ENCODE data around the gene SNX15.

DNA sequence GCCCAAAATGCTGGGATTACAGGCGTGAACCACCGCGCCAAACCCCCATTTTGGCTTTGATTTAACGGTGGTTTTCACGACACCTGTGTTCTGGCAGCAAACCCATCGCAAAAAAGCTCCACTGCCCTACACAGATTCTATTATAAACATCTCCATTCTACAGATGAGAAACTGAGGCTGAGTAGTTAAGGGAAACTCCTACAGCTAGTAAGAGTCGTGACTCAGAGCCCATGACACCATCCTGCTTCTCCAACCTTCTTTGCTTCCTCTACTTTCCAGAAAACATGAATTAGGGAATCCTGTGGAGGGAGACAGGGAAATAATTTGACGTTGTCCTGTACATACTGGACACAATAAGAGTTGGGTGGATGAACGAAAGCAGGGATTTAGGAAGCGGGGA, 429 bp upstream of the SNX15 start:
- TF ChIP-seq, protein P1, sequence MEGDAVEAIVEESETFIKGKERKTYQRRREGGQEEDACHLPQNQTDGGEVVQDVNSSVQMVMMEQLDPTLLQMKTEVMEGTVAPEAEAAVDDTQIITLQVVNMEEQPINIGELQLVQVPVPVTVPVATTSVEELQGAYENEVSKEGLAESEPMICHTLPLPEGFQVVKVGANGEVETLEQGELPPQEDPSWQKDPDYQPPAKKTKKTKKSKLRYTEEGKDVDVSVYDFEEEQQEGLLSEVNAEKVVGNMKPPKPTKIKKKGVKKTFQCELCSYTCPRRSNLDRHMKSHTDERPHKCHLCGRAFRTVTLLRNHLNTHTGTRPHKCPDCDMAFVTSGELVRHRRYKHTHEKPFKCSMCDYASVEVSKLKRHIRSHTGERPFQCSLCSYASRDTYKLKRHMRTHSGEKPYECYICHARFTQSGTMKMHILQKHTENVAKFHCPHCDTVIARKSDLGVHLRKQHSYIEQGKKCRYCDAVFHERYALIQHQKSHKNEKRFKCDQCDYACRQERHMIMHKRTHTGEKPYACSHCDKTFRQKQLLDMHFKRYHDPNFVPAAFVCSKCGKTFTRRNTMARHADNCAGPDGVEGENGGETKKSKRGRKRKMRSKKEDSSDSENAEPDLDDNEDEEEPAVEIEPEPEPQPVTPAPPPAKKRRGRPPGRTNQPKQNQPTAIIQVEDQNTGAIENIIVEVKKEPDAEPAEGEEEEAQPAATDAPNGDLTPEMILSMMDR (IDR thresholded peaks at IDR 0.05 in 8 of 11, conservative IDR thresholded peaks at IDR 0.05 in 3 of 11), result no peak
- TF ChIP-seq POLR2AphosphoS5 (IDR thresholded peaks at IDR 0.05), result no peak
